Uterus (tissue), 2 donors: ENCODE measurements around the gene GALNT18.

Experiments
- POLR2A ChIP-seq, 2 donors: fragments of 450-650 bp; IDR thresholded peaks; one replicate each; pipeline ENCODE4 v1.6.1; 2016; ENCODE audit warnings: antibody characterized with exemption in 2 of 2, mild to moderate bottlenecking in 1 of 2, moderate library complexity in 1 of 2
- TF ChIP-seq, protein P1 (sequence below), 4 experiments: fragments of 200-600 bp in 2 of 4; fragments of 450-650 bp in 2 of 4; sonication (generic) in 2 of 4; IDR thresholded peaks; one replicate each; pipeline ENCODE4 v1.5.1; 2016 to 2019; ENCODE audit warnings: antibody characterized with exemption in 4 of 4, mild to moderate bottlenecking in 2 of 4, moderate library complexity in 1 of 4

DNA sequence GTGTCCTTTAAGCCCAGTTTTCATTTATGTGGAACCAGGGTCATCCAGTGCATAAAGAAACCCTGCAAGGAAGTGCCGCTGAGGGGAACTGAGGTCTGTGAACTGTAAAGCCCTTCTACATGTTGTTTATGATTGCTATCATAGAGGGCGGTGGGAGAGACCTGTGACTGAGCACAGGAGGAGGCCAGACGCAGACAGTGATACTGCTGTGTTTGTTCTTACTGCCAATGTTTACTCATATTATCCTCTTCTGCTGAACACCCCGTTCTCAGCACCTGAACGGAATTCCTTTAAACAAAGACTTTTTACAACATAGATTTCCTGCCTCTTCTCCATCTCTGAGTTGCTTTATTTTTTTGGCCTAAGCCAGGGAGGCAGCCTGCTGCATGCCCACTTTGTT, 967 bp upstream of the GALNT18 start:
- TF ChIP-seq POLR2A (IDR thresholded peaks at IDR 0.05), result no peak
- TF ChIP-seq, protein P1, sequence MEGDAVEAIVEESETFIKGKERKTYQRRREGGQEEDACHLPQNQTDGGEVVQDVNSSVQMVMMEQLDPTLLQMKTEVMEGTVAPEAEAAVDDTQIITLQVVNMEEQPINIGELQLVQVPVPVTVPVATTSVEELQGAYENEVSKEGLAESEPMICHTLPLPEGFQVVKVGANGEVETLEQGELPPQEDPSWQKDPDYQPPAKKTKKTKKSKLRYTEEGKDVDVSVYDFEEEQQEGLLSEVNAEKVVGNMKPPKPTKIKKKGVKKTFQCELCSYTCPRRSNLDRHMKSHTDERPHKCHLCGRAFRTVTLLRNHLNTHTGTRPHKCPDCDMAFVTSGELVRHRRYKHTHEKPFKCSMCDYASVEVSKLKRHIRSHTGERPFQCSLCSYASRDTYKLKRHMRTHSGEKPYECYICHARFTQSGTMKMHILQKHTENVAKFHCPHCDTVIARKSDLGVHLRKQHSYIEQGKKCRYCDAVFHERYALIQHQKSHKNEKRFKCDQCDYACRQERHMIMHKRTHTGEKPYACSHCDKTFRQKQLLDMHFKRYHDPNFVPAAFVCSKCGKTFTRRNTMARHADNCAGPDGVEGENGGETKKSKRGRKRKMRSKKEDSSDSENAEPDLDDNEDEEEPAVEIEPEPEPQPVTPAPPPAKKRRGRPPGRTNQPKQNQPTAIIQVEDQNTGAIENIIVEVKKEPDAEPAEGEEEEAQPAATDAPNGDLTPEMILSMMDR (IDR thresholded peaks at IDR 0.05), result no peak
